ENCODE measurements around the gene XRN1. TPM values are rescaled to one million over a fixed set of nuclear protein-coding genes. Genes with fewer than 3 reads are reported as not detected.
"Not testable (repeated sequence)": the region's sequence is repeated elsewhere in the genome, so short reads cannot be mapped to it uniquely, and the experiment has no call there.

The XRN1 gene
- total RNA-seq, 1 experiment from 2014 or later = 23.3 TPM

GRCh38 chr3:142332390-142332789, 115.4 kb downstream of the XRN1 start:
- CTCF ChIA-PET = no interaction called here

GRCh38 chr3:142324275-142324953, 123.4 kb downstream of the XRN1 start:
- H3K36me3 ChIP-seq (ENCODE audit: control insufficient read depth, insufficient read depth, low read length); H3K4me3 ChIP-seq (ENCODE audit: low read depth, low read length); DNase-seq; H3K27ac Mint-ChIP-seq (ENCODE audit: unreplicated experiment); H3K36me3 Mint-ChIP-seq (ENCODE audit: insufficient read depth, unreplicated experiment); POLR2A ChIA-PET; H3K27me3 Mint-ChIP-seq (ENCODE audit: insufficient read depth, unreplicated experiment); H3K4me3 Mint-ChIP-seq (ENCODE audit: unreplicated experiment); BruUV-seq (replicated peaks); intact Hi-C loops (cut with micrococcal nuclease; ENCODE audit: unreplicated experiment); H3K27me3 ChIP-seq (replicated peaks; ENCODE audit: control insufficient read depth, insufficient read depth, low read length); CTCF ChIA-PET; H3K9me3 ChIP-seq: not testable (repeated sequence)
- Mint-ChIP-seq H3K9me3 (ENCODE audit: unreplicated experiment) (peaks cover 19% of the 10 kb centered on the region), H3K4me1 (ENCODE audit: low read depth, unreplicated experiment) (peaks cover 14% of the 10 kb centered on the region)
- H3K4me1 ChIP-seq = peaks cover 14% of the 10 kb centered on the region; the same call in 1 of the 2 replicates

More at GRCh38 chr3:142332390-142332789, 115.4 kb downstream of the XRN1 start:
- POLR2A ChIA-PET = no interaction called here
- H3K27me3 ChIP-seq (replicated peaks; ENCODE audit: control insufficient read depth, insufficient read depth, low read length) = no peaks in the 10 kb centered on the region
- Mint-ChIP-seq H3K4me1 (ENCODE audit: low read depth, unreplicated experiment) (peaks cover 23% of the 10 kb centered on the region), H3K27ac (ENCODE audit: unreplicated experiment) (no peak overlapping the region), H3K4me3 (ENCODE audit: unreplicated experiment) (no peak overlapping the region), H3K36me3 (ENCODE audit: insufficient read depth, unreplicated experiment) (peaks cover 8% of the 10 kb centered on the region), H3K27me3 (ENCODE audit: insufficient read depth, unreplicated experiment) (no peaks in the 10 kb centered on the region), H3K9me3 (ENCODE audit: unreplicated experiment) (no peaks in the 10 kb centered on the region)
- no peaks in the 10 kb centered on the region for H3K9me3 ChIP-seq
- H3K4me3 ChIP-seq (ENCODE audit: low read depth, low read length) = no peak overlapping the region
- TF ChIP-seq CTCF (IDR thresholded peaks at IDR 0.05; ENCODE audit: insufficient read depth in 1 of 2, low read depth in 1 of 2, low read length in 1 of 2, severe bottlenecking in 1 of 2, unreplicated experiment in 1 of 2) = no peak
- no TSS peak for BruUV-seq (replicated peaks)
- DNase-seq = no peak
- intact Hi-C loops (cut with micrococcal nuclease; ENCODE audit: unreplicated experiment) = no loop called here
- no peaks in the 10 kb centered on the region for H3K36me3 ChIP-seq (ENCODE audit: control insufficient read depth, insufficient read depth, low read length)
- peaks cover 18% of the 10 kb centered on the region for H3K4me1 ChIP-seq

- intact Hi-C loops (cut with micrococcal nuclease; ENCODE audit: unreplicated experiment) = no loop called here
- peaks cover 10% of the 10 kb centered on the region for H3K9me3 Mint-ChIP-seq (ENCODE audit: unreplicated experiment)
- no peak overlapping the region for H3K4me3 ChIP-seq (ENCODE audit: low read depth, low read length)
- 0 out of 2 replicates have a peak, but pooled peaks cover 4% of the 10 kb centered on the region for H3K9me3 ChIP-seq
- ChIA-PET POLR2A (no interaction called here), CTCF (no interaction called here)
- BruUV-seq (replicated peaks) = no TSS peak
- H3K36me3 ChIP-seq (ENCODE audit: control insufficient read depth, insufficient read depth, low read length) = no peaks in the 10 kb centered on the region
- TF ChIP-seq CTCF (IDR thresholded peaks at IDR 0.05; ENCODE audit: insufficient read depth in 1 of 2, low read depth in 1 of 2, low read length in 1 of 2, severe bottlenecking in 1 of 2, unreplicated experiment in 1 of 2) = no peak
- no peak for DNase-seq
- H3K27ac Mint-ChIP-seq (ENCODE audit: unreplicated experiment) = no peak overlapping the region
- H3K27me3 ChIP-seq (replicated peaks; ENCODE audit: control insufficient read depth, insufficient read depth, low read length) = no peaks in the 10 kb centered on the region
- H3K27me3 Mint-ChIP-seq (ENCODE audit: insufficient read depth, unreplicated experiment) = no peaks in the 10 kb centered on the region
- peaks cover 23% of the 10 kb centered on the region for H3K4me1 Mint-ChIP-seq (ENCODE audit: low read depth, unreplicated experiment)
- H3K36me3 Mint-ChIP-seq (ENCODE audit: insufficient read depth, unreplicated experiment) = no peaks in the 10 kb centered on the region
- H3K4me1 ChIP-seq = peaks cover 21% of the 10 kb centered on the region
- H3K4me3 Mint-ChIP-seq (ENCODE audit: unreplicated experiment) = no peak overlapping the region
Observed at GRCh38 chr3:142319912-142320311, 127.9 kb downstream of the XRN1 start.

Data from Caco-2 (cell line).